NT2/D1 (cell line): ENCODE measurements around the gene IL20RA.
"Not testable (repeated sequence)": the region's sequence is repeated elsewhere in the genome, so short reads cannot be mapped to it uniquely, and the experiment has no call there.

Source experiments
- DNase-seq: peaks from one replicate; pipeline ENCODE4 v3.0.0-alpha.2; 2011; ENCODE audit warnings: low read depth, low spot score
- H3K27me3 ChIP-seq: 2 replicates; pipeline ENCODE4 v1.6.0; 2011; ENCODE audit warnings: mild to moderate bottlenecking; ENCODE audit not compliant: insufficient read length, insufficient read depth
- H3K36me3 ChIP-seq: 2 replicates; pipeline ENCODE4 v1.6.1; 2011; ENCODE audit warnings: mild to moderate bottlenecking, low read length, mixed read lengths; ENCODE audit not compliant: insufficient read depth, insufficient read length
- H3K4me1 ChIP-seq: 2 replicates; pipeline ENCODE4 v1.5.1; 2011; ENCODE audit not compliant: insufficient read depth, insufficient read length
- H3K4me3 ChIP-seq: 2 replicates; pipeline ENCODE4 v1.5.1; 2011; ENCODE audit warnings: low read depth; ENCODE audit not compliant: insufficient read length
- H3K9ac ChIP-seq: 2 replicates; pipeline ENCODE4 v1.6.0; 2011; ENCODE audit warnings: low read depth; ENCODE audit not compliant: insufficient read length
- H3K9me3 ChIP-seq: 2 replicates; pipeline ENCODE4 v1.5.1; 2011; ENCODE audit warnings: mild to moderate bottlenecking, low read length; ENCODE audit not compliant: insufficient read depth
- SUZ12 ChIP-seq: IDR thresholded peaks from 2 replicates; pipeline ENCODE4 v1.6.1; 2011; ENCODE audit not compliant: insufficient read length, insufficient read depth; ENCODE audit errors: extremely low read depth
- YY1 ChIP-seq: IDR thresholded peaks from 2 replicates; pipeline ENCODE4 v1.6.1; 2011; ENCODE audit not compliant: insufficient read length, insufficient read depth
- ZNF274 ChIP-seq: IDR thresholded peaks from 2 replicates; pipeline ENCODE4 v1.6.1; 2011; ENCODE audit warnings: mild to moderate bottlenecking, low read depth, low read length

IL20RA gene

GRCh38 chr6:137084865-137085617, 40.3 kb upstream of the IL20RA start:
- TF ChIP-seq ZNF274 (no peak), SUZ12 (no peak), YY1 (no peak)
- DNase-seq, result no peak
- no peaks in the 10 kb centered on the region for H3K27me3 ChIP-seq
- H3K36me3 ChIP-seq, result no peaks in the 10 kb centered on the region
- H3K4me3 ChIP-seq, result no peak overlapping the region
- H3K9me3 ChIP-seq, result no peaks in the 10 kb centered on the region
- H3K9ac ChIP-seq, result no peak overlapping the region
- H3K4me1 ChIP-seq, result no peaks in the 10 kb centered on the region

- no peak overlapping the region for H3K9ac ChIP-seq
- DNase-seq, result no peak
- no peaks in the 10 kb centered on the region for H3K27me3 ChIP-seq
- H3K9me3 ChIP-seq, result no peaks in the 10 kb centered on the region
- H3K4me1 ChIP-seq, result no peaks in the 10 kb centered on the region
- H3K36me3 ChIP-seq, result no peaks in the 10 kb centered on the region
- TF ChIP-seq SUZ12 (no peak), ZNF274 (no peak), YY1 (no peak)
- H3K4me3 ChIP-seq, result no peak overlapping the region
These were observed 39.3 kb upstream of the IL20RA start for GRCh38 chr6:137084090-137084489.

- TF ChIP-seq SUZ12 (no peak), ZNF274 (no peak), YY1 (no peak)
- no peaks in the 10 kb centered on the region for H3K27me3 ChIP-seq
- H3K9me3 ChIP-seq, result no peaks in the 10 kb centered on the region
- no peak for DNase-seq
- H3K4me1 ChIP-seq, result no peaks in the 10 kb centered on the region
- H3K4me3 ChIP-seq, result no peak overlapping the region
- H3K9ac ChIP-seq, result no peak overlapping the region
- no peaks in the 10 kb centered on the region for H3K36me3 ChIP-seq
These were observed 37.2 kb upstream of the IL20RA start for GRCh38 chr6:137081997-137082396.

GRCh38 chr6:137080711-137081110, 35.9 kb upstream of the IL20RA start:
- Histone ChIP-seq H3K9me3 (no peaks in the 10 kb centered on the region), H3K27me3 (no peaks in the 10 kb centered on the region), H3K4me3 (no peak overlapping the region), H3K36me3 (no peaks in the 10 kb centered on the region), H3K4me1 (no peaks in the 10 kb centered on the region), H3K9ac (no peak overlapping the region)
- no peak for TF ChIP-seq SUZ12
- TF ChIP-seq YY1, result no peak
- TF ChIP-seq ZNF274, result no peak
- no peak for DNase-seq

GRCh38 chr6:137076277-137077068, 31.7 kb upstream of the IL20RA start:
- DNase-seq, result peak; percentile 60
- no peaks in the 10 kb centered on the region for H3K27me3 ChIP-seq
- H3K4me1 ChIP-seq, result no peaks in the 10 kb centered on the region
- H3K9me3 ChIP-seq, result no peaks in the 10 kb centered on the region
- TF ChIP-seq ZNF274 (no peak), YY1 (no peak), SUZ12 (no peak)
- no peaks in the 10 kb centered on the region for H3K36me3 ChIP-seq
- H3K9ac ChIP-seq, result no peak overlapping the region
- no peak overlapping the region for H3K4me3 ChIP-seq

GRCh38 chr6:137075790-137076189, 31.0 kb upstream of the IL20RA start:
- H3K36me3 ChIP-seq, H3K27me3 ChIP-seq, H3K4me3 ChIP-seq, H3K9ac ChIP-seq, H3K4me1 ChIP-seq, DNase-seq, H3K9me3 ChIP-seq: not testable (repeated sequence)

- no peak for TF ChIP-seq ZNF274
- no peak for TF ChIP-seq SUZ12
- TF ChIP-seq YY1, result no peak
- H3K4me3 ChIP-seq, result no peak overlapping the region
- H3K27me3 ChIP-seq, result no peaks in the 10 kb centered on the region
- no peak overlapping the region for H3K9ac ChIP-seq
- no peaks in the 10 kb centered on the region for H3K9me3 ChIP-seq
- H3K4me1 ChIP-seq, result no peaks in the 10 kb centered on the region
- H3K36me3 ChIP-seq, result no peaks in the 10 kb centered on the region
- DNase-seq, result no peak
These were observed 25.5 kb upstream of the IL20RA start for GRCh38 chr6:137070303-137070702.
